Measurements from ENCODE around the gene RGS7. TPM values are rescaled to one million over a fixed set of nuclear protein-coding genes. Genes with fewer than 3 reads are reported as not detected.

RGS7 gene
- total RNA-seq, 1 donor from 2014 or later = not detected

- DNase-seq (ENCODE audit: low read depth) (no peak), FAIRE-seq (no peak)
- Histone ChIP-seq H3K4me3 (ENCODE audit: low read depth, low read length) (no peak overlapping the region), H3K27me3 (ENCODE audit: control insufficient read depth, insufficient read depth, low read length) (no peaks in the 10 kb centered on the region), H3K36me3 (ENCODE audit: control insufficient read depth, insufficient read depth, low read length) (no peaks in the 10 kb centered on the region)
- TF ChIP-seq CTCF (IDR thresholded peaks at IDR 0.05; ENCODE audit: insufficient read depth, low read length, severe bottlenecking) = no peak
These were observed 141.3 kb downstream of the RGS7 start for GRCh38 chr1:241215683-241216082.

DNA sequence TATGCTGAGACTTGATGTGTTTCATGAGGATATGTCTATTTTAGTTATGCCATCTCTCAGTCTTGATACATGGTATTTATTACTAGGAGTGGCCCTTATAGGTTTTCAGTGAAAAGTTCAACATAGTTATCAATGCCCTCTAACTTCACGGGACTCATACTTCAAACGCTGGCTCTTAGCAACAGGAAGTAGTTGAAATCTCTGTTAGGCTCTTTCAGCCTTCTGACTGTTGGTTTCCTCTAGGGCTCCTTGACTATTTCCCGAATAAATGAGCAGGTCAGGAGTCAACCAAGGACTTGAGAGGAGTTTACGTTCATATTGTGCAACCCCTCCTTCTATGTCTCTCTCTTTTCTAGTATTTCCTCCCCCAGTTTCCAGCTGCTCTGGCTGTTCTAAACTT, 141.8 kb downstream of the RGS7 start:
- no peaks in the 10 kb centered on the region for H3K27me3 ChIP-seq (ENCODE audit: control insufficient read depth, insufficient read depth, low read length)
- no peak for TF ChIP-seq CTCF (IDR thresholded peaks at IDR 0.05; ENCODE audit: insufficient read depth, low read length, severe bottlenecking)
- DNase-seq (ENCODE audit: low read depth) (no peak), FAIRE-seq (no peak)
- no peak overlapping the region for H3K4me3 ChIP-seq (ENCODE audit: low read depth, low read length)
- no peaks in the 10 kb centered on the region for H3K36me3 ChIP-seq (ENCODE audit: control insufficient read depth, insufficient read depth, low read length)

DNA sequence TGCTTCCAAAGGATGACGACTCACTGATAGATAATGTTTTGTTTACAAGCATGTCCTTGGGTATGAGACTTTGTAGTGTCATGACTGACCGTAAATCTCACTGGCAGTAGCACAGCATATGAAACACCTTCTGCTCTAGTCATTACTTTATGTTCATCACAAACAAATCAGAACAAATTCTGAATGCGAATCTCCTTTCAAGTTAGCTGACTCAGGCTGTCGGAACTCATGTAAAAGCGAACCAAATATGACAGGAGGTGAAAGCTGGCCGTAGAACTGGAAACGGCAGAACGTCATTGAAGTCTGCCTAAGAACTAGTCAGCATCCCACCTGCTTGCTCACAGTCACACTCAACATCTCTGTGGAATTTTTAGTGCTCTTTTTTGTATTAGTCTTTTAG, 143.9 kb downstream of the RGS7 start:
- no peaks in the 10 kb centered on the region for H3K27me3 ChIP-seq (ENCODE audit: control insufficient read depth, insufficient read depth, low read length)
- no peak for FAIRE-seq
- DNase-seq (ENCODE audit: low read depth) = peak; percentile 38
- H3K4me3 ChIP-seq (ENCODE audit: low read depth, low read length) = no peak overlapping the region
- no peak for TF ChIP-seq CTCF (IDR thresholded peaks at IDR 0.05; ENCODE audit: insufficient read depth, low read length, severe bottlenecking)
- no peaks in the 10 kb centered on the region for H3K36me3 ChIP-seq (ENCODE audit: control insufficient read depth, insufficient read depth, low read length)

GRCh38 chr1:241212628-241213027, 144.4 kb downstream of the RGS7 start:
- no peak for TF ChIP-seq CTCF (IDR thresholded peaks at IDR 0.05; ENCODE audit: insufficient read depth, low read length, severe bottlenecking)
- no peak overlapping the region for H3K4me3 ChIP-seq (ENCODE audit: low read depth, low read length)
- H3K27me3 ChIP-seq (ENCODE audit: control insufficient read depth, insufficient read depth, low read length) = no peaks in the 10 kb centered on the region
- no peak for FAIRE-seq
- H3K36me3 ChIP-seq (ENCODE audit: control insufficient read depth, insufficient read depth, low read length) = no peaks in the 10 kb centered on the region
- no peak for DNase-seq (ENCODE audit: low read depth)

GRCh38 chr1:241208910-241209379, 148.1 kb downstream of the RGS7 start:
- no peak for FAIRE-seq
- TF ChIP-seq CTCF (IDR thresholded peaks at IDR 0.05; ENCODE audit: insufficient read depth, low read length, severe bottlenecking) = no peak
- H3K36me3 ChIP-seq (ENCODE audit: control insufficient read depth, insufficient read depth, low read length) = no peaks in the 10 kb centered on the region
- DNase-seq (ENCODE audit: low read depth) = no peak
- H3K27me3 ChIP-seq (ENCODE audit: control insufficient read depth, insufficient read depth, low read length) = no peaks in the 10 kb centered on the region
- H3K4me3 ChIP-seq (ENCODE audit: low read depth, low read length) = no peak overlapping the region

GRCh38 chr1:241203817-241204216, 153.2 kb downstream of the RGS7 start:
- no peak overlapping the region for H3K4me3 ChIP-seq (ENCODE audit: low read depth, low read length)
- DNase-seq (ENCODE audit: low read depth) (no peak), FAIRE-seq (no peak)
- no peaks in the 10 kb centered on the region for H3K36me3 ChIP-seq (ENCODE audit: control insufficient read depth, insufficient read depth, low read length)
- no peak for TF ChIP-seq CTCF (IDR thresholded peaks at IDR 0.05; ENCODE audit: insufficient read depth, low read length, severe bottlenecking)
- no peaks in the 10 kb centered on the region for H3K27me3 ChIP-seq (ENCODE audit: control insufficient read depth, insufficient read depth, low read length)
